Loucy (cell line): ENCODE measurements around the gene TENT4A.

Experiments
- CTCF ChIP-seq: fragments of 200-600 bp; sonication (generic); conservative IDR thresholded peaks from 2 replicates; pipeline ENCODE4 v1.5.1; 2014; ENCODE audit warnings: mild to moderate bottlenecking, antibody characterized with exemption, low read length
- EZH2phosphoT487 ChIP-seq: fragments of 200-600 bp; IDR thresholded peaks from 2 replicates; pipeline ENCODE4 v1.6.1; 2018; ENCODE audit warnings: antibody characterized with exemption, mild to moderate bottlenecking, moderate library complexity, borderline replicate concordance

DNA sequence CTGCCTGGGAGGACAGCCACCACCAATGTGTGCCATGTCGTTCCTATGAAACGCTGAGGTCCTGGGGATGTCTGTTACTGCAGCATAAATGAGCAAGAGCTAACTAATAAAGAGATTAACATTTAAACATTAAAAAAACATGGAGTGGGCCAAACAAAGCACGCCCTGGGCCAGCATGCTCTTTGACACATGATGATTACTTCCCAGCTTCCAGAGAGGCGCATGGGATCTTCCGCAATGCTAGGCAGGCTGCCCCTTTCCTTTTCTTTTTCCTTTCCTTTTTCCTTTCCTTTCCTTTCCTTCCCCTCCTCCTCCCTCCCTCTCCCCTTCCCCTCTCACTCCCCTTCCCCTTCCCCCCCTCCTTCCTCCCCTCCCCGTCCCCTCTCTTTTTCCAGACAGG lies 10.6 kb upstream of the TENT4A start:
- TF ChIP-seq CTCF, result no peak
- TF ChIP-seq EZH2phosphoT487, result no peak
